Ascending aorta (tissue), 2 donors: Measurements from ENCODE around the gene TNFSF12. TPM values are rescaled to one million over a fixed set of nuclear protein-coding genes. Genes with fewer than 3 reads are reported as not detected.

Source experiments
- DNase-seq, 2 donors: peaks; one replicate each; pipeline ENCODE4 v3.0.0-alpha.2; 2019; ENCODE audit warnings: low spot score in 2 of 2
- H3K27ac ChIP-seq, 2 donors: fragments of 200-600 bp; sonication (generic); one replicate each; pipeline ENCODE4 v1.5.1; 2016 to 2017; ENCODE audit warnings: mild to moderate bottlenecking in 1 of 2
- H3K27me3 ChIP-seq: fragments of 200-600 bp; sonication (generic); one replicate; pipeline ENCODE4 v1.5.1; 2017
- H3K36me3 ChIP-seq, 2 donors: fragments of 200-600 bp; sonication (generic); one replicate each; pipeline ENCODE4 v1.5.1; 2016
- H3K4me1 ChIP-seq, 2 donors: fragments of 200-600 bp; sonication (generic); one replicate each; pipeline ENCODE4 v1.5.1; 2016 to 2017; ENCODE audit warnings: mild to moderate bottlenecking in 1 of 2
- H3K4me3 ChIP-seq, 2 donors: fragments of 200-600 bp; sonication (generic); one replicate each; pipeline ENCODE4 v1.5.1; 2016 to 2017; ENCODE audit warnings: mild to moderate bottlenecking in 1 of 2
- H3K9me3 ChIP-seq, 2 donors: fragments of 200-600 bp; sonication (generic); one replicate each; pipeline ENCODE4 v1.5.1; 2016
- intact Hi-C: fragments of 100-400 bp; cut with DNase I; formaldehyde crosslinking; loops from one replicate; pipeline ENCODE4 v1.15.1; 2023
- total RNA-seq: library from RNA; depleted of rRNA; stranded (reverse); fragments of >200 nt; gene quantifications from one replicate; pipeline ENCODE4 v1.1.0, GENCODE V29; 2016
- TF ChIP-seq, protein P1 (sequence below), 3 experiments: fragments of 200-600 bp in 2 of 3; fragments of 450-650 bp in 1 of 3; sonication (generic) in 2 of 3; IDR thresholded peaks; one replicate each; pipeline ENCODE4 v1.5.1; 2016 to 2019; ENCODE audit warnings: antibody characterized with exemption in 3 of 3, mild to moderate bottlenecking in 1 of 3, moderate library complexity in 1 of 3

TNFSF12 gene
- total RNA-seq, 1 donor from 2014 or later, result 88.6 TPM

DNA sequence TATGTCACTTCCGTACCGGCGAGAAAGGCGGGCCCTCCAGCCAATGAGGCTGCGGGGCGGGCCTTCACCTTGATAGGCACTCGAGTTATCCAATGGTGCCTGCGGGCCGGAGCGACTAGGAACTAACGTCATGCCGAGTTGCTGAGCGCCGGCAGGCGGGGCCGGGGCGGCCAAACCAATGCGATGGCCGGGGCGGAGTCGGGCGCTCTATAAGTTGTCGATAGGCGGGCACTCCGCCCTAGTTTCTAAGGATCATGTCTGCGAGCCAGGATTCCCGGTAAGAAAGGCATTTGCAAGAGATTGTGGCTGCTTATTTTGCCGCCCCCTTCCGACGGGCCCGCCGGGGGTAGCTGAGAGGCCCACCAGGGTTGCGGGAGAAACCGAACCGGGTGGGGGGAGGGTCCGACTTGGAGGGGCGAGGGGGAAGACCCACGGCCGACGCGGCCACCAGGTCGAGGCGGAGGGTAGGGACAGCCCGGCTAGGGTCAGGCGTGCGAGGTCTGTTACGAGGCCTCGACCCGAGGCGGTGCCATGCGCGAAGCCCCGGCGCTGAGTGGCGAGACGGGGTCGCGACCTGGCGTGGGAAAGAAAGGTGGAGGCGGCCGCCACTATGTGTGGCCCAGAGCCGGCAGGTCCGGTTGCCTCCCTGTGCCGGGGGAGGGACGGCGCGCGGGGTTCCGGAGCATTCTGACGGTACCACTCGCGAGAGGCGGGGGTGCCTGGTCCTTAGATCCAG is 23.9 kb downstream of the TNFSF12 start:
- DNase-seq, result peak; percentile 99 to 100
- H3K4me1 ChIP-seq, result peaks cover 0 to 15% of the 10 kb centered on the region in 2 donors
- H3K9me3 ChIP-seq, result no peaks in the 10 kb centered on the region
- TF ChIP-seq, protein P1, sequence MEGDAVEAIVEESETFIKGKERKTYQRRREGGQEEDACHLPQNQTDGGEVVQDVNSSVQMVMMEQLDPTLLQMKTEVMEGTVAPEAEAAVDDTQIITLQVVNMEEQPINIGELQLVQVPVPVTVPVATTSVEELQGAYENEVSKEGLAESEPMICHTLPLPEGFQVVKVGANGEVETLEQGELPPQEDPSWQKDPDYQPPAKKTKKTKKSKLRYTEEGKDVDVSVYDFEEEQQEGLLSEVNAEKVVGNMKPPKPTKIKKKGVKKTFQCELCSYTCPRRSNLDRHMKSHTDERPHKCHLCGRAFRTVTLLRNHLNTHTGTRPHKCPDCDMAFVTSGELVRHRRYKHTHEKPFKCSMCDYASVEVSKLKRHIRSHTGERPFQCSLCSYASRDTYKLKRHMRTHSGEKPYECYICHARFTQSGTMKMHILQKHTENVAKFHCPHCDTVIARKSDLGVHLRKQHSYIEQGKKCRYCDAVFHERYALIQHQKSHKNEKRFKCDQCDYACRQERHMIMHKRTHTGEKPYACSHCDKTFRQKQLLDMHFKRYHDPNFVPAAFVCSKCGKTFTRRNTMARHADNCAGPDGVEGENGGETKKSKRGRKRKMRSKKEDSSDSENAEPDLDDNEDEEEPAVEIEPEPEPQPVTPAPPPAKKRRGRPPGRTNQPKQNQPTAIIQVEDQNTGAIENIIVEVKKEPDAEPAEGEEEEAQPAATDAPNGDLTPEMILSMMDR (IDR thresholded peaks at IDR 0.05), result no peak
- H3K4me3 ChIP-seq, result peak overlapping the region; percentile 78 to 94
- H3K27ac ChIP-seq, result peak overlapping the region; percentile 93 to 99
- H3K36me3 ChIP-seq, result peaks cover 55 to 58% of the 10 kb centered on the region in 2 donors
- intact Hi-C loops, result loop anchor here (1.0 to 5.0 kb wide), 8 partner anchors 11 to 320 kb away; partner anchors contain the start of genes CTDNEP1, ELP5, FXR2 and MPDU1
- no peaks in the 10 kb centered on the region for H3K27me3 ChIP-seq

DNA sequence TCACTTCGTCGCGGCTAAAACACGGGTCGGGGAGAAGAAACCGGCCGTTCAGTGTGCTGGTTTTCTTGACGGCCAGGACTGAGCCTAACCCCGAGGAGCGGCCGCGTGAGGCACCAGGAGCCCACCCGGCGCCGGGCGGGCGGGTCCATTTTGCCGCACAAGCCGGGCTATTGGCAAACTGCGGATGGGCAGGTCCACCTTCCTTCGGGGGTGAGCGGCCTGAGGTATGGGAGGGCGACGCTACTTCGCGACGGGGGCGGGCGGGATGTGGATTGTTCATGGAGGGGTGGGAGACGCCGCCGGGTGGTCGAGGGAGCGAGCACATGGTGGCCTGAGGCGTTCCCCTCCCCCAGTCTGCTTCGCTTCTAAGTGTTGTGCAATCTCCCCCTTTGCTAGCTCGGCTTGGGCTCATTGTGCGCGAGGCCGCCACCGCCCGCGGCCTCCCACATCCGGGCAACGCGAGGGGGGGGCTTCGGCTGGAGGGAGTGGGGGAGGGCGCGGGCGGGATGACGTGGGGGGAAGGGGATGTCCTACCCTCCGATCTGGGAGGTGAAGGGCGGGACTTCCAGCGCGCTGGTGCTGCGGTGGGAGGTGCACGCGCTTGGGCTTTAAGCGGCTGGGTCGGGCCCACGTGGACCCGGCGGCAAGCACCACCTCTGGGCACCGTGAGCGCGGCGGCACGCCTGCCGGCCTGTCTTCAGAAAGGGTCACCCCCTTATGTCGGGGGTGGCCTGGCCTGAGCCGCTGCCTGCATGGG is 24.6 kb downstream of the TNFSF12 start:
- no peaks in the 10 kb centered on the region for H3K27me3 ChIP-seq
- peaks cover 0 to 15% of the 10 kb centered on the region in 2 donors for H3K4me1 ChIP-seq
- intact Hi-C loops, result loop anchor here (1.0 to 5.0 kb wide), 4 partner anchors 41 to 321 kb away; partner anchors contain the start of genes CTDNEP1, ELP5 and FXR2

DNA sequence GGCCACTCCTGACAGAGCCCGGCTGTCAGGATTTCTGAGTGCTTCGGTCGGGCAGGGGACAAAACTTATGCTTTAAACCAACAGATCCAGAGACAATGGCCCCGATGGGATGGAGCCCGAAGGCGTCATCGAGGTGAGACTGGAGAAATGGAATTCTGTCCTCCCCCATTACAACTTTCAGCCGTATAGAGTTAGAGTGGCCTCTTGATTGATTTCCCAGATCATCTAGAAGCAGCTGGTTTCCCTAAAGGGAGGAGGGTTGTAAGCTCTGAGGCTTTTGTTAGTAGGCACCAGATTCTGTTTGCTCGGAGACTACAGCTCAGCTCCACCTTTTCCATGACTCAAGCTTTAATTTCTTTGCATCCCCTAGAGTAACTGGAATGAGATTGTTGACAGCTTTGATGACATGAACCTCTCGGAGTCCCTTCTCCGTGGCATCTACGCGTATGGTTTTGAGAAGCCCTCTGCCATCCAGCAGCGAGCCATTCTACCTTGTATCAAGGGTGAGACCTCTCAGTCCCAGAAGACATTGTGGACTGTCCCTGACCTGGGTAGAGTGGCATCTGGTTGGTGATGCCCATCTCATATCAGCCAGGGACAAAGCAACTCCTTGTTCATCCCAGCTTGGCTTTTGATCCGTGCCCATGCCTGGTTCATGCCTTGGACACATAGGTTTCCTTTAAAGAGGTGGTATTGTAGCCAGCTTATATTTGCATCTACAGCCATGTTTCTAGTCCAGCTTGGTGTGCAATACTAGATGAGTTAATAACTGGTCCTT is 25.5 kb downstream of the TNFSF12 start:
- intact Hi-C loops, result loop anchor here (5.0 kb wide), 2 partner anchors 263 to 322 kb away; partner anchors contain the start of genes CTDNEP1 and ELP5
- TF ChIP-seq, protein P1 (IDR thresholded peaks at IDR 0.05), result no peak
- Histone ChIP-seq H3K36me3 (peaks cover 65 to 67% of the 10 kb centered on the region in 2 donors), H3K4me1 (peaks cover 0 to 20% of the 10 kb centered on the region in 2 donors), H3K27ac (peak overlapping the region; percentile 93 to 99), H3K4me3 (peak overlapping the region; percentile 78 to 94), H3K27me3 (no peaks in the 10 kb centered on the region), H3K9me3 (no peaks in the 10 kb centered on the region)
- DNase-seq, result no peak

More for the DNA sequence above, 24.6 kb downstream of the TNFSF12 start:
- peak; percentile 65 to 94 for DNase-seq
- H3K27ac ChIP-seq, result peak overlapping the region; percentile 93 to 99
- H3K36me3 ChIP-seq, result peaks cover 62 to 65% of the 10 kb centered on the region in 2 donors
- peak overlapping the region; percentile 78 to 94 for H3K4me3 ChIP-seq
- no peaks in the 10 kb centered on the region for H3K9me3 ChIP-seq
- TF ChIP-seq, protein P1 (IDR thresholded peaks at IDR 0.05), result no peak

DNA sequence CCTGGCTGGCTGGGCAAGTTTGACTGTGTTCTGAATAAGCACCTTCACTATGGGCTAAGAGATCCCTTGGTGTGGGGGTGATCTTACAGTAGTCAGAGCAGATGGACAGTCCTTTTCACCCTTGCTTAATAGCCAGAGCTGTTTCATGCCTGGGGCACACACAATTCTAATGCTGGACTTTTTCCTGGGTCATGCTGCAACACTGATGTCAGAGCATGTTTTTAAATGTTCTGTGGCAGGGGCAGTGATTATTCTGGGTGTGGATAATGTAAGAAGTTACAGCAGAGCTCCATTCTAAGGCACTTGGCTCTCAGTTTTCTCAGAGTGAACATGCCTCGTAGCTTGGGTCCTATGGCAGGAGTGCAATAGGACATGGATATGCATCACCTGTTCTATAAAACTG is 26.6 kb downstream of the TNFSF12 start:
- Histone ChIP-seq H3K9me3 (no peaks in the 10 kb centered on the region), H3K4me3 (peak overlapping the region in 1 of 2 donors; percentile 78), H3K36me3 (peaks cover 56 to 62% of the 10 kb centered on the region in 2 donors), H3K27ac (peak overlapping the region in 1 of 2 donors; percentile 93), H3K27me3 (no peaks in the 10 kb centered on the region), H3K4me1 (peaks cover 3 to 28% of the 10 kb centered on the region in 2 donors)
- intact Hi-C loops, result no loop called here
- DNase-seq, result no peak
- TF ChIP-seq, protein P1 (IDR thresholded peaks at IDR 0.05), result no peak

DNA sequence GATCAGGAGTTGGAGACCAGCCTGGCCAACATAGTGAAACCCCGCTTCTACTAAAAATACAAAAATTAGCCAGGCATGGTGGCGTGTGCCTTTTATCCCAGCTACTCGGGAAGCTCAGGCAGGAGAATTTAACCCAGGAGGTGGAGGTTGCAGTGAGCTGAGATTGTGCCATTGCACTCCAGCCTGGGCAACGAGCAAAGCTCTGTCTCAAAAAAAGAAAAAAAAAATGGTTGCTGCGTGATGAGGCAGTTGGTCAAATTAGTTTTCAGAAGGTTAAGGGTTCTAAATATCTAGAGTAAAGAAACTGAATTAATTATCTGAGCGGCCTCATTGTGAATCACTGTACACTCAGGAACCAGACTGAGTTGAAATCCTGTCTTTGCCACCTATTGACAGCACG is 27.1 kb downstream of the TNFSF12 start:
- Histone ChIP-seq H3K27ac (no peak overlapping the region), H3K4me1 (peaks cover 3 to 28% of the 10 kb centered on the region in 2 donors), H3K36me3 (peaks cover 51 to 57% of the 10 kb centered on the region in 2 donors), H3K27me3 (no peaks in the 10 kb centered on the region), H3K4me3 (no peak overlapping the region), H3K9me3 (no peaks in the 10 kb centered on the region)
- no peak for DNase-seq
- TF ChIP-seq, protein P1 (IDR thresholded peaks at IDR 0.05), result no peak
- intact Hi-C loops, result no loop called here
